Kidney (tissue), 14 donors: Measurements from ENCODE around the gene MPL. TPM values are rescaled to one million over a fixed set of nuclear protein-coding genes. Genes with fewer than 3 reads are reported as not detected.

Experiments used
- DNase-seq, 5 donors: peaks; one replicate each; pipeline ENCODE4 v3.0.0-alpha.2; 2013 to 2020
- FAIRE-seq: peaks from 2 replicates; lab custom pipeline; 2012; peaks lifted over from hg19 to GRCh38; lab: Jason Lieb, UNC
- H3K27ac ChIP-seq, 2 donors: one replicate each; pipeline ENCODE4 v1.7.0; 2013; ENCODE audit warnings: low read depth in 2 of 2, low read length in 2 of 2, inconsistent platforms in 1 of 2
- H3K27me3 ChIP-seq: one replicate; pipeline ENCODE4 v1.7.1; 2013; ENCODE audit warnings: low read length, inconsistent platforms; ENCODE audit not compliant: control insufficient read depth, insufficient read depth
- H3K36me3 ChIP-seq, 3 donors: one replicate each; pipeline versions ENCODE4 v1.7.0 to v1.7.1; 2013; ENCODE audit warnings: low read length in 3 of 3, control low read depth in 1 of 3, inconsistent platforms in 1 of 3; ENCODE audit not compliant: insufficient read depth in 3 of 3, control insufficient read depth in 2 of 3
- H3K4me1 ChIP-seq, 3 donors: one replicate each; pipeline versions ENCODE4 v1.7.0 to v1.7.1; 2013; ENCODE audit warnings: low read length in 3 of 3, inconsistent platforms in 1 of 3, low read depth in 1 of 3; ENCODE audit not compliant: control insufficient read depth in 2 of 3, insufficient read depth in 2 of 3
- H3K4me3 ChIP-seq, 3 donors: one replicate each; pipeline versions ENCODE4 v1.7.0 to v1.8.1; 2013; ENCODE audit warnings: low read length in 3 of 3, control low read depth in 1 of 3, inconsistent platforms in 1 of 3
- H3K9ac ChIP-seq, 3 donors: one replicate each; pipeline versions ENCODE4 v1.7.0 to v1.7.1; 2013; ENCODE audit warnings: low read length in 3 of 3, control low read depth in 1 of 3, inconsistent platforms in 1 of 3
- H3K9me3 ChIP-seq, 3 donors: one replicate each; pipeline versions ENCODE4 v1.7.0 to v1.7.1; 2013; ENCODE audit warnings: low read length in 3 of 3, control low read depth in 1 of 3, inconsistent platforms in 1 of 3; ENCODE audit not compliant: control insufficient read depth in 2 of 3, insufficient read depth in 1 of 3
- CTCF ChIP-seq: IDR thresholded peaks from 3 replicates; pipeline ENCODE4 v1.5.1; 2012; ENCODE audit warnings: mild to moderate bottlenecking, moderate library complexity, borderline replicate concordance; ENCODE audit not compliant: insufficient read depth; ENCODE audit errors: extremely low read depth
- intact Hi-C: fragments of 100-400 bp; cut with DNase I; formaldehyde crosslinking; loops from one replicate; pipeline ENCODE4 v1.11.1; 2022
- polyA plus RNA-seq: library from polyadenylated mRNA; stranded (reverse); fragments of 350-450 nt; fragmentation: Illumina TruSeq; extraction: RNeasy Lipid Tissue Mini Kit (QIAGEN cat#74804); gene quantifications from one replicate; pipeline ENCODE4 v1.2.3, GENCODE V29; 2014; ENCODE audit warnings: low read depth, low replicate concordance; ENCODE audit not compliant: insufficient read depth
- total RNA-seq: library from RNA; stranded (reverse); fragmentation: NEBNext Ultra II Directional; extraction: Animal tissue kit (Norgen Biotek cat#: 25700); gene quantifications from one replicate; pipeline ENCODE4 v1.2.1, GENCODE V29; 2021
- donor health status: control.
- donor health status: control.
- donor health status: control.
- donor health status: control.
- donor health status: control.
- donor health status: DM: yes; HTN: yes; CAD: no.
- donor health status: Normal renal cell carcinoma (clear cell type).

The MPL gene
- total and polyA plus RNA-seq, 2 donors from 2014 or later, result 0.25 TPM; not detected in 1

DNA sequence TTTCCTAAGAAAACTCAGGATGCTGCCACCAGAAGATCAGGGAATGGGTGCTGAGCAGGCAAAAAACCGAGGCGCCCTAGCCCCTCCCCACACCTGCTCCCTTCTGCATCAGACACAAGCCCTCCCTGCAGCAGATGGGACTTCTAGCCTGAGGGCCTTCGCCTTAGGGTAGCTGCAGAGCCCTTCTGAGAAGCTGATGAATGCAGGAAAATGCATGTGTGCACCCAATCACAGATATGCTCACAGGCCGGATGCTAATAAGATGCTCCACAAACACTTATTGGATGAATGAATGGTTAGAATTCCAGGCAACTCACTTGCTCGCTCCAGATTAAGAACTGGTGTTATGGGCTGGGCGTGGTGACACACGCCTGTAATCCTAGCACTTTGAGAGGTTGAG lies 45.4 kb upstream of the MPL start:
- H3K4me3 ChIP-seq, result no peak overlapping the region
- DNase-seq (no peak), FAIRE-seq (no peak)
- H3K9me3 ChIP-seq, result no peaks in the 10 kb centered on the region
- H3K4me1 ChIP-seq, result peaks cover 5 to 22% (median 19%) of the 10 kb centered on the region in 3 donors
- no peak overlapping the region for H3K9ac ChIP-seq
- H3K27me3 ChIP-seq, result no peaks in the 10 kb centered on the region
- no peak overlapping the region for H3K27ac ChIP-seq
- intact Hi-C loops, result no loop called here
- H3K36me3 ChIP-seq, result no peaks in the 10 kb centered on the region
- TF ChIP-seq CTCF, result no peak

DNA sequence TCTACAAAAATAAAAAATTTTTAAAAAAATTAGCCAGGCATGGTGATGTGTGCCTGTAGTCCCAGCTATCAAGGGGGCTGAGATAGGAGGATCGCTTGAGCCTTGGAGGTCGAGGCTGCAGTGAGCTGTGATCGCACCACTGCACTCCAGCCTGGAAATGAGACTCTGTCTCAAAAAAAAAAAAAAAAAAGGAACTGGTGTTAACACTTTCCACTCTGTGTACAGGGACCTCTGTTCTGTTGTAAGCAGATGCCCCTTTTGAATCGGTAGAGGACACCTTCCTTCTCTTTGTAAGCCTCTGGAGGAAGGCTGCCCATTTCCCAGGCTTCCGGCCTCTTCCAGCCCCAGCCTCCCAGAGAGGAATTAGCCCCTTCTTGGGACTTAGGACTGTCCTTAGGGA lies 44.9 kb upstream of the MPL start:
- Histone ChIP-seq H3K4me1 (peaks cover 5 to 22% (median 19%) of the 10 kb centered on the region in 3 donors), H3K9ac (no peak overlapping the region), H3K9me3 (no peaks in the 10 kb centered on the region), H3K36me3 (no peaks in the 10 kb centered on the region), H3K27me3 (no peaks in the 10 kb centered on the region), H3K4me3 (no peak overlapping the region), H3K27ac (no peak overlapping the region)
- intact Hi-C loops, result no loop called here
- DNase-seq (no peak), FAIRE-seq (no peak)
- no peak for TF ChIP-seq CTCF

- H3K9ac ChIP-seq, result no peak overlapping the region
- no peak overlapping the region for H3K4me3 ChIP-seq
- no peaks in the 10 kb centered on the region for H3K36me3 ChIP-seq
- intact Hi-C loops, result no loop called here
- no peak for FAIRE-seq
- H3K27ac ChIP-seq, result no peak overlapping the region
- no peaks in the 10 kb centered on the region for H3K27me3 ChIP-seq
- TF ChIP-seq CTCF, result no peak
- no peaks in the 10 kb centered on the region for H3K9me3 ChIP-seq
- DNase-seq, result no peak
- peaks cover 5 to 22% (median 19%) of the 10 kb centered on the region in 3 donors for H3K4me1 ChIP-seq
Observed at GRCh38 chr1:43293176-43293575, 44.4 kb upstream of the MPL start.
